Medulla oblongata (tissue), 1 donor: ENCODE data around the gene YWHAB.

ENCODE experiments used
- DNase-seq: peaks from one replicate; pipeline ENCODE4 v3.0.0-alpha.2; 2015; ENCODE audit errors: extremely low spot score

YWHAB gene

DNA sequence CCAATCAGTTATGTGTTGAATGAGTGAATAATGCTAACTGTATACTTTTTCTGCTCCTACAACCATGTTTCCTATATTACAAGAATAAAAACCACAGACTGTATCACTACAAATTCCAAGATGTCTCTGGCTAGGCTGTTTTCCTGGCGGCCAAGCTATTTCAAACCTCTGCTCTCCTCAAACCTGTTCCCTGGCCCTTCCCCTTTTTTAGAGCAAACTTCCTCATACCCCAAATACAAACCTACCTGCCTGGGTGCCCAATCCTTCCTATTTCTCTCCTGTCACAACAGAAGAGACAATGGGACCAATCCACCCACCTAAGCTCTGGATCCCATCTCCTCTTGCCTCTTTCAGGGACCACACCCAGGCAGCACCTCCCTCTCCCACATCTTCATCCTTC is 67.2 kb downstream of the YWHAB start:
- DNase-seq: no peak

DNA sequence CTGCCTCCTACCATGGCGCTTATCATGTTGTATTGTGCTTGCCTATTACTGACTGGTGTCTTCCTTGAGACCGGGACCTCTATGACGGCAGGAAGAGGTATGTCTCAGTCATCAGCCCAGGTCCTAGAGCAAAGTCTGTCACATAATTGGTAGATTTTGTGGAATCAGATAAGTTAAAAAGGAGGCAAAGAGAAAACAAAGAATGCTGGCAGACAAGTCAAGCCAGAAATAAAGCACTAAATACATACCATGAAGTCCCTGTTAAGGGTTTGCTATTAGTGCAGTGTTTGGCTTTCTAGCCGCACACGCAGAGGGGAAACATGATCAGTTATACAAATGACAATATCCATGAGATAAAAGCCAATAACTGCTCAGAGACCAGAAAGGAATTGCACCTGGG is 68.7 kb downstream of the YWHAB start:
- no peak for DNase-seq

DNA sequence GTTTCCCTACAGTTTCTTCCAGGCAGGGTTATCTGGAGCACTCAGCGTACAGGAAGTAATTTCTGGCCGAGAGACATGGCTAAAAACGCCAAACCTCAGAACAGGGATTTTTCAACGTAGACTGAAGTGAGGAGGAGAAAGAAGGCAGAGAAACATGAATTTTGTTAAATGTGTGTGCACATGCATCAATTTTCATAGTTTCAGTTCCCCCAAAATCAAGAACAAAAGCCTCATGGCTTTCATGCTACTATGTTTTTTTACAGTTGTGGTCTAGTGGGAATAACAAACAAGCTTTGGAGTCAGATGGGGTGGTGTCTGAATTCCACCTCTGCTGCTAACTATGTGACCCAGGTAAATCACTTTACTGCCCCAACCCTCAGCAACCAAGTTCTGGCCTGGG is 69.8 kb downstream of the YWHAB start:
- no peak for DNase-seq

DNA sequence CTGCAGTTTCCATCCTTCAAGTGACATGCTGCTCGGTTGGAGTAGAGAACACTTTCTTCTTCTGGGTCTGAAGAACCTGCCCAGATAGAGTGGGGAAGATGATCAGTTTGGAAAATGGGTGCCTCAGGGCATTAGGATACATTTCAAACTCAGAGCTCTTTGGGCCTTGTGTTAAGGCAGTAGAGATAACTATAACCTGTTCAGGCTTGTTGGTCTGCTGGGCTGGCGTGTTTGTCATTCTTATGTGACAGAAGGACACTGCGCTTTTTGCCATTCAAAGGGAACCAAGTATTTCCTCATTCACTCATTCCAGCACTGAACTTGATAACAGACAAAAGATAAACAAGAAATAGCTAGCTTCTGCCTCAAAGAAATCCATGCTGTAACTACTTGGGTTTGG is 70.9 kb downstream of the YWHAB start:
- DNase-seq: no peak
